NCI-H1105 (cell line): ENCODE data around the gene ERO1A.

Experiments used
- DNase-seq: peaks from one replicate; lab custom pipeline; 2025; lab: John Stamatoyannopoulos, UW

The ERO1A gene

DNA sequence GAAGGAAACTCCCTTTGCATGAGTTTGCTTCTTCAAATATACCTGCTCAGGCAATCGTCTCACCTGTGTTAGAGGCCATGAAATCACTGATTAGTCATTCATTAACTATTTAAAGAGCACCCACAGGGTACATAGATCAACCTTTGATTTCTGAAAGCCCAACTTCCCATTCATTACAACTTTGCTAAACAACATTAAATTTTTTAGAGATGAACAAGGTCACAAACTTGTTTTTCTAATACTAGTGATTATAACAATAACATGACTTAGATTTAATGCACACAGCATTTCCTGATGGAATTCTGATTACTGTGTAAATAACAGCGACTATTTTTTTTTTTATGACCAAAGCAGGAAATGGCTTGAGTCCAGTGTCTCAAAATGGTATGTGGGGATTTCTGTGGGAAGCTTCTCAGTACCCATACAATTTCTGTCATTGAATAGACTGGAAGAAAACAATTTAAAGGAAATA is 5.4 kb upstream of the ERO1A start:
- no peak for DNase-seq

DNA sequence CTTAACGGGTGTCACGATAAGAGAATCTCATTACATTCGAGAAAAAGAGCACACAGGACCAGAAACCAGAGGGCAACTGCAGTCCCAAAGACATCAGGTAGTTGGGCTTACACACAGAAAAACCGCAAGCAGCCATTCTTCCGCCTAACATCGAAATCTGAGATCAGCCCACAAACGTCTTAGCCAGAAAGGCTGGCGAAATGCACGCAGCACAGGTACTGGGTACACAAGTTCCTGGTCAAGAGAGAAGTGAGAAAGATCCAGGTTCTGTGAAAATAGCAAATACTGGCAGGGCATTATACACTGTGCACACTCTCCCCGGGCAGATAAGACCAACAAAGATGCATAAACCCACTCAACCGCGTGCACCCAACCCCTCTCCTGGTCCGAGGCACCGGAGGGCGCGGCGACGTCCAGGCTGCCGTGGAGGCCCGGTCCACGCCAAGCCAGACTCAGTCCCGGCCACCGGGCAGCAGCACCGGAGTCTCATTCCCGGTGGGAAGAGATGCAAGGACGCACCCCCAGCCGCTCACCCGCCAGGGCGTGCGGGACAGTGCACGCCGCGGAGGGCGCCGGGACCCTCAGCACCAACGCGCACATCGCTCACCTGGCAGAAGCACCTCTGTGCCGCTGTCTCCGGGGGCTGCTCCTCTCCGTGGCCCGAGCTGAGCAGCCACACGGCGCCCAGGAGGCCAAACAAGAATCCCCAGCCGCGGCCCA is 437 bp downstream of the ERO1A start:
- peak; percentile 61 for DNase-seq

DNA sequence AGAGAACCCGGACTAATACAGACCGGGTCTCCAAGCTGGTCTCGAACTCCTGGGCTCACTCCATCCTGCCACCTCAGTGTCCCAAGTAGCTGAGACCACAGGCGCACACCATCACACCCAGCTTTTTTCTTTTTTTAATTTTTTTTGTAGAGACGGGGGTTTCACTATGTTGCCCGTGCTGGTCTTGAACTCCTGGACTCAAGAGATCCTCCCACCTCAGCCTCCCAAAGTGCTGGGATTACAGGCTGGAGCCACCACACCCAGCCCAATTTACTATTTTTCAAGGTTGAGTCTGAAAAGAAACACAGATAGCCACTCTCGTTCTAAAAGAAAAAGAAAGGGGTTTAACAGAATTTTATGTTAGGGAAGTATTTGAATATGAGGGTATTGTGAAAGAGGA is 1.8 kb downstream of the ERO1A start:
- no peak for DNase-seq

DNA sequence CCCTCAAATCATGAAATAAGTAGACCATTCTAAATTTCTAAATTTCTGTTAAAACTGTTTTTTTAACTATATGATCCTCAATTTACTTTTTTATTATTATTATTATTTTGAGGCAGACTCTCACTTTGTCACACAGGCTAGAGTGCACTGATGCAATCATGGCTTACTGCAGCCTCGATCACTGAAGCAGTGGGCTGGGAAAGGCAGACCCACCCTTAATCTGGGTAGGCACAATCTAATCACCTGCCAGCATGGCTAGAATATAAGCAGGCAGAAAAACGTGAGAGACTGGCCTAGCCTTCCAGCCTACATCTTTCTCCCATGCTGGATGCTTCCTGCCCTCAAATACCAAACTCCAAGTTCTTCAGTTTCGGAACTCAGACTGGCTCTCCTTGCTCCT is 2.3 kb downstream of the ERO1A start:
- DNase-seq = no peak

GRCh38 chr14:52692248-52692962 is 3.0 kb downstream of the ERO1A start:
- DNase-seq = no peak

GRCh38 chr14:52690983-52691760 is 4.2 kb downstream of the ERO1A start:
- no peak for DNase-seq

- DNase-seq = no peak
These were observed 9.2 kb downstream of the ERO1A start for GRCh38 chr14:52686176-52686575.

GRCh38 chr14:52683985-52684520 is 11.3 kb downstream of the ERO1A start:
- DNase-seq = no peak

DNA sequence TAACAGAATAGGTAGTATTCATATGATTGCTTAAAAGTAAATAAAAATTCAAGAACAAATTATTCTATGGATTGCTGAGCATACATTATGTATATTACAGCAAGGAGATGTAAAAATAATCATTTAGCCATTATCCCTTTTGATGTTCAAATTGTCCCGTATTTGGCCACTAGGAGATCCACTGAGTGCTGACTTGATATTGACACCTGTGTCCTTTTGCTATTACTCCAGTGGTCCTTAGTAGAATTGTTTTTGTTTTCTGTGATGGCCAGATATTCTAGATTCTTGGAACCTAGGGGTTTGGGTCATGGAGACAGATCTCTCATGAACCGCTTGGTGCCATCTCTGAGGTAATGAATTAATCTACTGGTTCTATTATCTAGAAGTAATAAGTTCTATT is 16.8 kb downstream of the ERO1A start:
- no peak for DNase-seq

- DNase-seq = no peak
These were observed 31.5 kb downstream of the ERO1A start for GRCh38 chr14:52663850-52664249.

- DNase-seq = no peak
These were observed 34.0 kb downstream of the ERO1A start for GRCh38 chr14:52661314-52661713.

DNA sequence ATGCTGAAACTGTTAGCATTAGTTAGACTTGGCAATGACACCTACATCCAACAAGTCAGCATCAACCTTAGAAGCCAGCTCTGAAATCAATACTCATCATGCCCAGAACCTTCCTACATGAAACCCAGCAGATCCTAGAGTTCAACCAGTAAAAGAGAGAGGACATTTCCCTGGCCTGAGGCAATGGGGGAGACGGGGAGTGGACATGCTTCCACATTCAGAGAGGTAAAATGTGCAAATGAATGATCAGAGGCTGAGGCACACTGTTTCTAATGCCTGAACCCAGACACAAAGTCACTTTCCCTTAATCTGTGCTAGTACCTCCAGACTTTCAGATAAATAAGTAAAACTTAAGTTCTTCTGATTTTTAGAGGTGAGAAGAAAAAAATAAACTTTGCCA is 34.5 kb downstream of the ERO1A start:
- no peak for DNase-seq

DNA sequence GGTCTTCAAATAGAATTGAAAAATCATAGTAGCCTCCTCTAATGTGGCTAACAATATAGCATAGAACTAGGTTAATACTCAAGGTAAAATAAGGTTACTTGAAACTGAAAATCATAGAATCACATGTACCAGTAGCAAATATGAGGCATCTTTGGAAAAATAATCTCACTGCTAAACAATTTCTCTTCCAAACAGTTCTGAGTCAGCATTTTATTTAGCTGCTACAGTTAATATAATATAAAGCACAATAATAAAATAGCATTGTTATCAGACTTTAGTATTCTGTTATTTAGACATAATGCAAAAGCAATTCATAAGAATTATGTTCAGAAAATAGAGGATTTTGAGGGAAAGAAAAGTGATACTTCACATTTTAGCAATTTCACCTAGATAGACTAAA is 35.0 kb downstream of the ERO1A start:
- no peak for DNase-seq

- no peak for DNase-seq
These were observed 38.5 kb downstream of the ERO1A start for GRCh38 chr14:52656905-52657304.

- DNase-seq = no peak
These were observed 44.6 kb downstream of the ERO1A start for GRCh38 chr14:52650774-52651173.

DNA sequence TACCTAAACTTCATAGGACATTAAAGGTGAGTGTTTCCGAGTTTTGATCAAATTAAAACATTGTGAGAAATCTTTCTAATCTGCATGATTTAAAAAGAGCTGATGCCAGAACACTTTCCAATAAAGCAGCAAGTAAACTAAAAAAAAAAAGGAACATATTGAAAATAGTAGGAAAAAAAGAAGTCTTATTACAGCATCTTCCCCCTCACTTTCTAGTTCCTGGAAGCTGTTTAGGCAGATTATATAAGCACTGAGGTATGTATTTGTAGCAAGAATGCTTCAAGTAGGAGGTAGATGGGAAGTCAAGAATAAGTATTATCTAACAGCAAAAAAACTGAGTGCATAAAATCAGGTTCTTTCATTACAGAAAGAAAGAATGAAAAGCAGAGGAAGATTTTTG is 45.8 kb downstream of the ERO1A start:
- no peak for DNase-seq

DNA sequence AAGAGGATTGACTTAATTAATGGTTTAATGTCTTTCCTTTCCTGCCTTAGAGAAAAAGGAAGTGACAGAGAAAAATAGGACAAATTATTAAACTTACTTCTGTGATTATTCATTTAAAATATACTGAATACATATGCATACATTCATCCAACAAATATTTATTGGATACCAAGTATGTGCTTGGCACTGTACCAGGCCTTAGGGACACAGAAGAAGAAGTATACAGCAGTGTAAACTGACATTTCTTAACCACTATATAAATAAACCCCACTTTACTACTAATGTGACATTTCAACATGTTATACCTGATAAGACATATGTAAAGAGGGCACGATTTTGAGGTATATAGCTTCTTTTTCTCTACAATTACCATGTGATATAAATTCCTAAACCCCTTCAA is 53.6 kb downstream of the ERO1A start:
- no peak for DNase-seq

- no peak for DNase-seq
These were observed 55.2 kb downstream of the ERO1A start for GRCh38 chr14:52640137-52640536.

GRCh38 chr14:52619687-52620086 is 75.7 kb downstream of the ERO1A start:
- no peak for DNase-seq

- DNase-seq = no peak
These were observed 76.8 kb downstream of the ERO1A start for GRCh38 chr14:52618602-52619001.

GRCh38 chr14:52610187-52610586 is 85.2 kb downstream of the ERO1A start:
- DNase-seq = no peak

GRCh38 chr14:52609445-52610044 is 85.8 kb downstream of the ERO1A start:
- DNase-seq = no peak
